HepG2 (cell line): Measurements from ENCODE around the gene ZNF513. TPM values are rescaled to one million over a fixed set of nuclear protein-coding genes. Genes with fewer than 3 reads are reported as not detected.

Experiments
- AGO2 ChIP-seq: fragments of 200-400 bp; formaldehyde crosslinking; optimal IDR thresholded peaks from 2 replicates; pipeline ENCODE3; 2017; ENCODE audit warnings: mild to moderate bottlenecking, low read depth, low read length, moderate library complexity
- ARID2 ChIP-seq: sonication (generic); formaldehyde crosslinking; IDR thresholded peaks from 2 replicates; pipeline ENCODE4 v1.8.1; 2022; ENCODE audit warnings: mild to moderate bottlenecking, missing genetic modification reagents, borderline replicate concordance
- CENPT ChIP-seq: sonication (generic); formaldehyde crosslinking; IDR thresholded peaks from 2 replicates; pipeline ENCODE4 v1.8.0; 2022; ENCODE audit warnings: low read depth, mild to moderate bottlenecking, moderate library complexity, missing genetic modification reagents
- FOXA3 ChIP-seq: IDR thresholded peaks from 2 replicates; pipeline ENCODE4 v1.6.1; 2016; ENCODE audit warnings: missing genetic modification reagents, missing compliant biosample characterization
- HCFC1 ChIP-seq: fragments of 150-350 bp; IDR thresholded peaks from 2 replicates; pipeline ENCODE4 v1.6.1; 2014; ENCODE audit warnings: low read depth, low read length
- HMGXB4 ChIP-seq, 2 experiments: sonication (generic) in 1 of 2; formaldehyde crosslinking in 1 of 2; IDR thresholded peaks; 2 replicates each; pipeline versions ENCODE4 v1.4.0 to v1.6.1; 2018 to 2020; ENCODE audit warnings: missing genetic modification reagents in 2 of 2, borderline replicate concordance in 1 of 2, low read depth in 1 of 2, mild to moderate bottlenecking in 1 of 2, missing biosample characterization in 1 of 2
- KDM2A ChIP-seq: sonication (generic); formaldehyde crosslinking; IDR thresholded peaks from 2 replicates; pipeline ENCODE4 v1.4.0; 2020; ENCODE audit warnings: low read depth, missing genetic modification reagents, borderline replicate concordance
- NAIF1 ChIP-seq: sonication (generic); formaldehyde crosslinking; IDR thresholded peaks from 2 replicates; pipeline ENCODE4 v1.5.0; 2020; ENCODE audit warnings: mild to moderate bottlenecking, missing genetic modification reagents, borderline replicate concordance
- PCBP1 ChIP-seq: fragments of 200-400 bp; formaldehyde crosslinking; IDR thresholded peaks from 2 replicates; pipeline ENCODE4 v1.6.1; 2017; ENCODE audit warnings: mild to moderate bottlenecking, low read depth, low read length, borderline replicate concordance
- TCF7 ChIP-seq: sonication (generic); IDR thresholded peaks from 2 replicates; pipeline ENCODE4 v1.6.1; 2016; ENCODE audit warnings: antibody characterized with exemption, low read depth
- ZBTB7B ChIP-seq: sonication (generic); formaldehyde crosslinking; IDR thresholded peaks from 2 replicates; pipeline ENCODE4 v1.4.0; 2020; ENCODE audit warnings: missing genetic modification reagents
- ZNF138 ChIP-seq: sonication (generic); formaldehyde crosslinking; IDR thresholded peaks from 2 replicates; pipeline ENCODE4 v1.5.0; 2020; ENCODE audit warnings: mild to moderate bottlenecking, low read depth, missing genetic modification reagents
- ZNF280D ChIP-seq: sonication (generic); formaldehyde crosslinking; IDR thresholded peaks from 2 replicates; pipeline ENCODE4 v1.5.1; 2020; ENCODE audit warnings: mild to moderate bottlenecking, missing genetic modification reagents
- ZNF331 ChIP-seq: sonication (generic); formaldehyde crosslinking; IDR thresholded peaks from 2 replicates; pipeline ENCODE4 v1.4.0; 2020; ENCODE audit warnings: missing genetic modification reagents
- ZNF512B ChIP-seq: sonication (generic); formaldehyde crosslinking; IDR thresholded peaks from 2 replicates; pipeline ENCODE4 v1.5.1; 2020; ENCODE audit warnings: missing genetic modification reagents, mild to moderate bottlenecking, borderline replicate concordance
- ZNF674 ChIP-seq: sonication (generic); formaldehyde crosslinking; IDR thresholded peaks from 2 replicates; pipeline ENCODE4 v1.5.0; 2020; ENCODE audit warnings: low read depth, mild to moderate bottlenecking, missing genetic modification reagents
- ZNF784 ChIP-seq: sonication (generic); formaldehyde crosslinking; IDR thresholded peaks from 2 replicates; pipeline ENCODE4 v1.5.1; 2020; ENCODE audit warnings: missing genetic modification reagents, mild to moderate bottlenecking, borderline replicate concordance
- ZNF879 ChIP-seq: sonication (generic); formaldehyde crosslinking; IDR thresholded peaks from 2 replicates; pipeline ENCODE4 v1.8.1; 2023; ENCODE audit warnings: missing genetic modification reagents
- polyA plus RNA-seq, 8 experiments: library from polyadenylated mRNA; depleted of rRNA in 3 of 8; stranded (reverse) in 7 of 8; unstranded in 1 of 8; fragments of >200 nt; fragmentation: Illumina TruSeq in 4 of 8; extraction: Trizol in 4 of 8; gene quantifications; 2 replicates each; pipeline versions ENCODE4 v1.2.1 to v1.2.3, GENCODE V29; 2011 to 2016; ENCODE audit warnings: low read depth in 4 of 8, missing spikeins in 1 of 8, mixed read lengths in 1 of 8; ENCODE audit not compliant: insufficient read depth in 1 of 8
- total RNA-seq, 5 experiments: library from RNA; depleted of rRNA; stranded (reverse); fragments of >200 nt; fragmentation: Illumina TruSeq; extraction: Trizol; gene quantifications; 2 replicates each; pipeline ENCODE4 v1.2.3, GENCODE V29; 2016; ENCODE audit warnings: low read depth in 1 of 5
- TF ChIP-seq, protein P1 (sequence below): sonication (generic); formaldehyde crosslinking; IDR thresholded peaks from 2 replicates; pipeline ENCODE4 v1.8.1; 2023; ENCODE audit warnings: mild to moderate bottlenecking, missing genetic modification reagents, borderline replicate concordance

The ZNF513 gene
- total and polyA plus RNA-seq, 2 of the 13 experiments (the other 11 are each of a cell fraction or from before 2014, with no cell fraction given), result 4.9 to 6.3 TPM

DNA sequence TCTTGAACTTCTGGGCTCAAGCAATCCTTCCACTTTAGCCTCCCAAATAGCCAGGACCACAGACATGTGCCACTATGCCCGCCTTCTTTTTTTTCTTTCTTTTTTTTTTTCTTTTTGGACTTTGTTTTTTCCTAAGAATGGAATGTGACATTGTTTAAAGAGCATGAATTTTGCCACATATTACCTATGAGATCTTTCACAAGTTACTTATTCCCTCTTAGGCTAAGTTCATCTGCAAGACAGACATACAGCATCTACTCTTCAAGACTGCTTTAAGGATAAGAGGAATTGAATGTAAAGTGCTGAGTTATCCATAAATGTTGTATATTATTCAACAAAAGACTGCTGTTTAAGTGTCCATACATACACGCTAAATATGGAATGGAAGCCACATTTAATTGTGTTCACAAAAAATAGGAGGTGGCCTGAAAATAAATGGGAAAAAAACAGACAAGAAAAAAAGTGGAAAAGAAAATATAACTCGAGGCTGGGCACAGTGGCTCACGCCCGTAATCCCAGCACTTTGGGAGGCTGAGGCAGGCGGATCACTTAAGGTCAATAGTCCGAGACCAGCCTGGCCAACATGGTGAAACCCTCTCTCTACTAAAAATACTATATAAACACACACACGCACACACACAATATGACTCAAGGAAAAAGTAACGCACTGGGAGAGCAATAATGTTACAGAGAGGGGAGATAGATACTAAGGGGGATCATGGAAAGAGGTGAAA is 32.1 kb upstream of the ZNF513 start (continued):
- no peak for TF ChIP-seq ZNF280D (CRISPR knock-in tag)
- TF ChIP-seq KDM2A, result no peak
- TF ChIP-seq FOXA3 (CRISPR knock-in tag), result peak; percentile 68
- no peak for TF ChIP-seq ZNF879
- no peak for TF ChIP-seq PCBP1
- no peak for TF ChIP-seq HCFC1
- no peak for TF ChIP-seq ARID2
- TF ChIP-seq ZBTB7B, result no peak
- TF ChIP-seq ZNF512B (CRISPR knock-in tag), result no peak
- 0 out of 4 replicates have a peak, but pooled peaks of 1 of the 2 experiments have one; percentile 10 for TF ChIP-seq HMGXB4 (CRISPR knock-in tag; IDR thresholded peaks at IDR 0.05; ENCODE audit: borderline replicate concordance in 1 of 2, low read depth in 1 of 2)
- TF ChIP-seq ZNF331 (CRISPR knock-in tag), result no peak
- TF ChIP-seq CENPT (CRISPR knock-in tag), result no peak
- no peak for TF ChIP-seq ZNF674 (CRISPR knock-in tag)
- TF ChIP-seq NAIF1 (CRISPR knock-in tag), result no peak
- 0 out of 2 replicates have a peak, but pooled peaks have one; percentile 47 for TF ChIP-seq ZNF784 (CRISPR knock-in tag)
- TF ChIP-seq AGO2, result no peak
- no peak for TF ChIP-seq ZNF138 (CRISPR knock-in tag)
- no peak for TF ChIP-seq TCF7
- TF ChIP-seq, protein P1, sequence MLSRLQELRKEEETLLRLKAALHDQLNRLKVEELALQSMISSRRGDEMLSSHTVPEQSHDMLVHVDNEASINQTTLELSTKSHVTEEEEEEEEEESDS (CRISPR knock-in tag), result no peak
